ENCODE measurements around the gene TP53BP2. TPM values are rescaled to one million over a fixed set of nuclear protein-coding genes. Genes with fewer than 3 reads are reported as not detected.

The TP53BP2 gene
- polyA plus RNA-seq, 1 donor from 2014 or later = 25.2 TPM

DNA sequence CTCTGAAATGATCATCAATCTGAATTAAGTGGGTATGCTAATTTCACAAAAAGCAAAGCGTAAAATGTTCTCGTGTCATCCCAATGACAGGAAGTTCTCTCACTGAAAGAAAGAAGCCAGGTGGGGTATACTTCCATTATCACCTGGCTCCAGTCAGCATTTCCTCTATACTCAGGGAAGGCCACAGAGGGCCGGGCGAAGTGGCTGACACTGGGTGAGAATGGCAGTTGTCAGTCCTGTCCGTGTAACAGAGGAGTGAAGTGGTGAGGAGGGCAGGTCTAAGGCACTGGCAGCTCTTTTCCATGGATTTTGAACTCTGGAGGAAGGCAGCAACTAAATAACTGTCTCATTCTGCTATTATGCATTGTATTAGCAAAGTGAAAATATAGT is 73.0 kb downstream of the TP53BP2 start:
- H3K9ac ChIP-seq (ENCODE audit: low read length) = no peak overlapping the region
- H3K27me3 ChIP-seq (ENCODE audit: insufficient read depth, low read depth, low read length) = no peaks in the 10 kb centered on the region
- TF ChIP-seq MXI1 (conservative IDR thresholded peaks at IDR 0.05; ENCODE audit: poor library complexity, severe bottlenecking) = no peak
- H3K36me3 ChIP-seq (ENCODE audit: insufficient read depth, low read length) = peaks cover 21% of the 10 kb centered on the region
- no peak overlapping the region for H3K4me3 ChIP-seq (ENCODE audit: low read length)
- no peak overlapping the region for H2AFZ ChIP-seq (ENCODE audit: low read depth, low read length)
- no peak overlapping the region for H3K27ac ChIP-seq (ENCODE audit: low read length)
- no peaks in the 10 kb centered on the region for H3K9me2 ChIP-seq (ENCODE audit: insufficient read depth, low read length)
- H4K20me1 ChIP-seq (ENCODE audit: insufficient read depth) = no peaks in the 10 kb centered on the region
- no peak overlapping the region for H3K4me2 ChIP-seq (ENCODE audit: low read length)
- no peaks in the 10 kb centered on the region for H3F3A ChIP-seq (ENCODE audit: insufficient read depth, low read length, poor library complexity, severe bottlenecking)
- H3K9me3 ChIP-seq (ENCODE audit: low read length) = no peaks in the 10 kb centered on the region
- H3K79me2 ChIP-seq (replicated peaks; ENCODE audit: insufficient read depth, low read length) = no peaks in the 10 kb centered on the region

DNA sequence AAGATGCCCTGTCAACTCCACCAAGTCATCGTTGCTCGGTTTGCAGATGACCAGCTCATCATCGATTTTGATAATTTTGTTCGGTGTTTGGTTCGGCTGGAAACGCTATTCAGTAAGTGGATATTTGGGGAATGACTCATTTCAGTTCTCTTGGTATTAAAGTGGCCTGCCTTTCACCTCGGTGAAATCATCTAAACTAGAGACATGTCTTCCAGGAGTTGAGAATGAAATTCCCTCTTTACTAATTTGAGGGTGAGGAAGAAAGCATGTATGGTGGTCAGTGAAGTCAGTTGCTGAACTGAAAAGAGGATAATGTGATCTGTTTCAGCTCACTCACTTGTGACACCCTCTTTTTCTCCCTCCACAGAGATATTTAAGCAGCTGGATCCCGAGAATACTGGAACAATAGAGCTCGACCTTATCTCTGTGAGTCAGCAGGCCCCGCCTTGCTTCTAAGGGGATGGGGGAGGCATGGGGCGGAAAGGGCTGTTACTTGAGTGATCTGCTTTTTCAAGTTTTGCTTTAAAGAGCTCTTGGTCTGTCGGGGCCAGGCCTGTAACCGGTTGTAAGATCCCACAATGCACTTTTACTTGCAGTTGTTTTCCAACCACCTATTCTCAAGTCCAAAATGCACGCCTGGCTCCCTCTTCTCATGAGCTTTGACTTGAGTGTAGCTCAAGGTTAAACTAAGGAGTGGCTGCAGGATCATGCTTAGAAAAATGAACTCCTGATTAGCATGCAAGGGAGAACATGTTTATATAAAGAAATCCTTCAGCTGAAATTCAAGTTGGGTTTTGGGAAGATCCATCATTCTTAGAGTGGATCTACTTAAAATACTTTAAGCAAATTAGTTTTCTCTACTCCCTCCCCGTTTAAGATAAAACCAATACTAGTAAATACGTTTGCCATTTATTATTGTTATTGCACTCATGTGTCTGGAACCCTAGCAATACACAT is 73.7 kb downstream of the TP53BP2 start:
- no peak overlapping the region for H2AFZ ChIP-seq (ENCODE audit: low read depth, low read length)
- H3K9me2 ChIP-seq (ENCODE audit: insufficient read depth, low read length) = no peaks in the 10 kb centered on the region
- no peak overlapping the region for H3K4me3 ChIP-seq (ENCODE audit: low read length)
- no peak overlapping the region for H3K4me2 ChIP-seq (ENCODE audit: low read length)
- no peaks in the 10 kb centered on the region for H3K27me3 ChIP-seq (ENCODE audit: insufficient read depth, low read depth, low read length)
- no peaks in the 10 kb centered on the region for H3K9me3 ChIP-seq (ENCODE audit: low read length)
- no peak overlapping the region for H3K9ac ChIP-seq (ENCODE audit: low read length)
- H4K20me1 ChIP-seq (ENCODE audit: insufficient read depth) = no peaks in the 10 kb centered on the region
- H3K27ac ChIP-seq (ENCODE audit: low read length) = no peak overlapping the region
- TF ChIP-seq EZH2 (IDR thresholded peaks at IDR 0.05; ENCODE audit: borderline replicate concordance, insufficient read depth, low read length, poor library complexity, severe bottlenecking) (no peak), TAF1 (IDR thresholded peaks at IDR 0.05; ENCODE audit: low read depth) (no peak), EP300 (conservative IDR thresholded peaks at IDR 0.05; ENCODE audit: poor library complexity, severe bottlenecking) (no peak), MXI1 (conservative IDR thresholded peaks at IDR 0.05; ENCODE audit: poor library complexity, severe bottlenecking) (no peak), POLR2AphosphoS5 (IDR thresholded peaks at IDR 0.05) (no peak), RAD21 (conservative IDR thresholded peaks at IDR 0.05) (no peak), SMC3 (conservative IDR thresholded peaks at IDR 0.05; ENCODE audit: poor library complexity) (no peak)
- H3F3A ChIP-seq (ENCODE audit: insufficient read depth, low read length, poor library complexity, severe bottlenecking) = no peaks in the 10 kb centered on the region
- H3K79me2 ChIP-seq (replicated peaks; ENCODE audit: insufficient read depth, low read length) = no peaks in the 10 kb centered on the region
- peaks cover 21% of the 10 kb centered on the region for H3K36me3 ChIP-seq (ENCODE audit: insufficient read depth, low read length)

DNA sequence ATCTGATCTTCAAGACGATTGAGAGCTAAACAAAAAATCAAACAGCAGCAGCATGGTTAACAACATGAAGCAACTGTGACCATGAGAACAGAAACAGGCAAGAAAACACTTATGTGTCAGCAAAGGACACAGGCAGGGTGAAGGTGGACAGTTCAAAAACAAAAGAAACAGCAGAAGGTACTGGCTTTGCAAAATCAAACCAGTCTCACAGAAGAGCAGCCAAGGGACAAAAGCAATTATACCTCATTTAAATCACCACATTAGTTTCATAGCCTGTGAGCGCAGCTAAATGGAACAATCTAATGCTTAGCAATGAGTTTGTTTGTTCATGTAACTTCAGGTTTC is 74.3 kb downstream of the TP53BP2 start:
- Histone ChIP-seq H3K9me3 (ENCODE audit: low read length) (no peaks in the 10 kb centered on the region), H3K9ac (ENCODE audit: low read length) (no peak overlapping the region), H3K4me3 (ENCODE audit: low read length) (no peak overlapping the region), H3K27me3 (ENCODE audit: insufficient read depth, low read depth, low read length) (no peaks in the 10 kb centered on the region), H3K27ac (ENCODE audit: low read length) (no peak overlapping the region), H3K9me2 (ENCODE audit: insufficient read depth, low read length) (no peaks in the 10 kb centered on the region), H3K36me3 (ENCODE audit: insufficient read depth, low read length) (peaks cover 21% of the 10 kb centered on the region), H3K79me2 (replicated peaks; ENCODE audit: insufficient read depth, low read length) (no peaks in the 10 kb centered on the region), H3K4me2 (ENCODE audit: low read length) (no peak overlapping the region), H2AFZ (ENCODE audit: low read depth, low read length) (no peak overlapping the region), H3F3A (ENCODE audit: insufficient read depth, low read length, poor library complexity, severe bottlenecking) (no peaks in the 10 kb centered on the region), H4K20me1 (ENCODE audit: insufficient read depth) (no peaks in the 10 kb centered on the region)
- TF ChIP-seq EP300 (conservative IDR thresholded peaks at IDR 0.05; ENCODE audit: poor library complexity, severe bottlenecking) = no peak
- TF ChIP-seq, protein P1, sequence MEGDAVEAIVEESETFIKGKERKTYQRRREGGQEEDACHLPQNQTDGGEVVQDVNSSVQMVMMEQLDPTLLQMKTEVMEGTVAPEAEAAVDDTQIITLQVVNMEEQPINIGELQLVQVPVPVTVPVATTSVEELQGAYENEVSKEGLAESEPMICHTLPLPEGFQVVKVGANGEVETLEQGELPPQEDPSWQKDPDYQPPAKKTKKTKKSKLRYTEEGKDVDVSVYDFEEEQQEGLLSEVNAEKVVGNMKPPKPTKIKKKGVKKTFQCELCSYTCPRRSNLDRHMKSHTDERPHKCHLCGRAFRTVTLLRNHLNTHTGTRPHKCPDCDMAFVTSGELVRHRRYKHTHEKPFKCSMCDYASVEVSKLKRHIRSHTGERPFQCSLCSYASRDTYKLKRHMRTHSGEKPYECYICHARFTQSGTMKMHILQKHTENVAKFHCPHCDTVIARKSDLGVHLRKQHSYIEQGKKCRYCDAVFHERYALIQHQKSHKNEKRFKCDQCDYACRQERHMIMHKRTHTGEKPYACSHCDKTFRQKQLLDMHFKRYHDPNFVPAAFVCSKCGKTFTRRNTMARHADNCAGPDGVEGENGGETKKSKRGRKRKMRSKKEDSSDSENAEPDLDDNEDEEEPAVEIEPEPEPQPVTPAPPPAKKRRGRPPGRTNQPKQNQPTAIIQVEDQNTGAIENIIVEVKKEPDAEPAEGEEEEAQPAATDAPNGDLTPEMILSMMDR (IDR thresholded peaks at IDR 0.05; ENCODE audit: poor library complexity, severe bottlenecking) = no peak

All from neural cell (in vitro differentiated cells).